Liver (tissue), 10 donors: Measurements from ENCODE around the gene GOLGA6L4. TPM values are rescaled to one million over a fixed set of nuclear protein-coding genes. Genes with fewer than 3 reads are reported as not detected.
"Not testable (repeated sequence)": the region's sequence is repeated elsewhere in the genome, so short reads cannot be mapped to it uniquely, and the experiment has no call there.

ENCODE experiments used
- DNase-seq: peaks from one replicate; pipeline ENCODE4 v3.0.0-alpha.2; 2017; ENCODE audit warnings: low spot score
- H3K27ac ChIP-seq, 2 donors: one replicate each; pipeline ENCODE4 v1.7.0; 2013; ENCODE audit warnings: inconsistent platforms in 2 of 2, low read length in 2 of 2, control low read depth in 1 of 2, low read depth in 1 of 2, mild to moderate bottlenecking in 1 of 2
- H3K27me3 ChIP-seq, 4 donors: one replicate each; pipeline versions ENCODE4 v1.6.1 to v1.7.0; 2013; ENCODE audit warnings: low read length in 3 of 4, inconsistent platforms in 1 of 4, mild to moderate bottlenecking in 1 of 4, moderate library complexity in 1 of 4; ENCODE audit not compliant: control insufficient read depth in 4 of 4, insufficient read depth in 4 of 4
- H3K36me3 ChIP-seq, 4 donors: one replicate each; pipeline versions ENCODE4 v1.6.1 to v1.7.0; 2013; ENCODE audit warnings: low read length in 3 of 4, mild to moderate bottlenecking in 3 of 4, low read depth in 1 of 4, moderate library complexity in 1 of 4; ENCODE audit not compliant: control insufficient read depth in 4 of 4, insufficient read depth in 3 of 4
- H3K4me1 ChIP-seq, 4 donors: one replicate each; pipeline versions ENCODE4 v1.6.1 to v1.7.0; 2013; ENCODE audit warnings: low read length in 3 of 4, mild to moderate bottlenecking in 3 of 4, moderate library complexity in 1 of 4; ENCODE audit not compliant: control insufficient read depth in 4 of 4, insufficient read depth in 4 of 4
- H3K4me3 ChIP-seq, 3 donors: one replicate each; pipeline versions ENCODE4 v1.6.1 to v1.7.0; 2013; ENCODE audit warnings: low read length in 3 of 3, control low read depth in 1 of 3, low read depth in 1 of 3, mild to moderate bottlenecking in 1 of 3
- H3K9ac ChIP-seq, 2 donors: one replicate each; pipeline ENCODE4 v1.7.0; 2013; ENCODE audit warnings: low read length in 2 of 2, mild to moderate bottlenecking in 2 of 2, moderate library complexity in 2 of 2, control low read depth in 1 of 2, low read depth in 1 of 2
- H3K9me3 ChIP-seq, 4 donors: one replicate each; pipeline versions ENCODE4 v1.6.1 to v1.7.0; 2013; ENCODE audit warnings: low read length in 3 of 4; ENCODE audit not compliant: control insufficient read depth in 4 of 4
- WGBS: extraction: QIAGEN DNeasy Blood & Tissue Kit; methylation state at CpG from one replicate; pipeline ENCODE4 v1.1.7; 2013; 5-methylcytosine and 5-hydroxymethylcytosine counted together
- polyA plus RNA-seq, 2 donors: library from polyadenylated mRNA; stranded (reverse) in 1 of 2; unstranded in 1 of 2; fragments of 200-250 nt in 1 of 2; fragments of >200 nt in 1 of 2; fragmentation: Nextera tagmentation in 1 of 2; extraction: Ambion mirVana in 1 of 2; gene quantifications; one replicate each; pipeline versions ENCODE4 v1.2.1 to v1.2.3, GENCODE V29; 2013 to 2015
- small RNA-seq: library from RNA; depleted of rRNA; stranded (forward); fragments of <200 nt; gene quantifications from one replicate; pipeline ENCODE3, GENCODE V24; 2014
- total RNA-seq, 2 donors: library from RNA; depleted of rRNA; stranded (reverse); fragments of >200 nt; gene quantifications; one replicate each; pipeline ENCODE4 v1.2.3, GENCODE V29; 2014
- donor health status: healthy.
- donor health status: healthy.
- donor health status: healthy.
- donor health status: healthy.
- donor health status: healthy.

The GOLGA6L4 gene, protein sequence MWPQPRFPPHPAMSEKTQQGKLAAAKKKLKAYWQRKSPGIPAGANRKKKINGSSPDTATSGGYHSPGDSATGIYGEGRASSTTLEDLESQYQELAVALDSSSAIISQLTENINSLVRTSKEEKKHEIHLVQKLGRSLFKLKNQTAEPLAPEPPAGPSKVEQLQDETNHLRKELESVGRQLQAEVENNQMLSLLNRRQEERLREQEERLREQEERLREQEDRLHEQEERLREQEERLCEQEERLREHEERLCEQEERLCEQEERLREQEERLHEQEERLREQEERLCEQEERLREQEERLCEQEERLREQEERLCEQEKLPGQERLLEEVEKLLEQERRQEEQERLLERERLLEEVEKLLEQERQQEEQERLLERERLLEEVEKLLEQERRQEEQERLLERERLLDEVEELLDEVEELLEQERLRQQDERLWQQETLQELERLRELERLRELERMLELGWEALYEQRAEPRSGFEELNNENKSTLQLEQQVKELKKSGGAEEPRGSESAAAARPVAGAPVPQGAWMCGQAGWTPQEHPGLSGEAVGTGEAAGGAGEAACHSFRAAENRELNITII
- total RNA-seq (1 to 10 TPM in 1 of 2 donors, under 1 TPM in 1; 0.23 to 1.3 TPM), polyA plus RNA-seq (1 to 10 TPM in 1 of 2 donors, under 1 TPM in 1; 0.28 to 2.5 TPM)

GRCh38 chr15:84235573-84235972, at the start of gene GOLGA6L4:
Gene GOLGA6L4 (plus strand): TSS chr15:84235773. CDS start chr15:84235835, 62 bp downstream.
- H3K9me3 ChIP-seq, H3K27me3 ChIP-seq, DNase-seq, H3K36me3 ChIP-seq, H3K27ac ChIP-seq, H3K4me3 ChIP-seq, H3K9ac ChIP-seq, H3K4me1 ChIP-seq: not testable (repeated sequence)
- 95% methylated on average over 9 of the region's 13 CpGs for WGBS

DNA sequence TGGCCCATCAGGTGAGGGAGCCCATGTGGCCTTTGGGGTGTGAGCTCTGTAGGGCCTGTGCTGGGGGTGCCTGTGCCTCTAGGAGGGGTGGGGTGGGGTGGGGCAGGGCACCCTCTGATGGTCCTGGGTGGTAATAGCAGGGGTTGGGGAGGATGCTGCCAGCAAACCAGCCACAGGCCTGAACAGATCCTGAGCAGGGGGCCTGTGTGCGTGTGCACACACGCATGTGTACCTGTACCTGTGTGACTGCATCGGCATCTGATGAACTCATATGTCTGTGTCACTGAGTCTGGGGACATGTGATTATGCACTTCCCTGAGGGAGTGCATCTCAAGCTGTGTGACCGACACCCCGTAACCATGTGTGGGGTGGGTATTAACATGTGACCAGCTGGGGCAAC, 42.6 kb upstream of the GOLGA6L4 start:
- not testable (repeated sequence) for H3K4me1 ChIP-seq, H3K36me3 ChIP-seq, H3K27ac ChIP-seq, H3K4me3 ChIP-seq, H3K9ac ChIP-seq, DNase-seq, H3K27me3 ChIP-seq, H3K9me3 ChIP-seq
- no CpG with 5 or more reads among the region's 5 CpGs for WGBS

DNA sequence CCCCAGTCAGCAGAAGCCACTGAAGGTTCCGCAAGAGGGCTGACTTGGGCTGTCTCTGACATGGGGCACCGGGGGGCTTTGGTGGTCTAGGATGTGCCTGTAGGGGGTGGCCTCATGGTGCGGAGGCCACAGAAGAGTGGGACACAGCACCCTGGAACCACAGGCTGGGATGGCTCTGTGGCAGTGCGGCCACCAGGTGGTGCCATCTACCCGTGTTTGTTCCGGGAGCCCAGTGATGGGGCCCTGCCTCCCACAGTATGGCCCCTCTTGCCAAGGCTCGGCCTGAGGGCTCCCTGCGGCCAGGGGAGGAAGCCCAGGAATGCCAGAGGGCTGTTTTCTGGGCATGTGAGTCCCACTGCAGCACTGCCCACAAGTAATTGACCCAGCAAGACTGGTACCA, 40.0 kb upstream of the GOLGA6L4 start:
- no CpG with 5 or more reads among the region's 8 CpGs for WGBS
- H3K4me1 ChIP-seq, H3K9ac ChIP-seq, H3K4me3 ChIP-seq, H3K36me3 ChIP-seq, H3K27me3 ChIP-seq, H3K9me3 ChIP-seq, DNase-seq, H3K27ac ChIP-seq: not testable (repeated sequence)

DNA sequence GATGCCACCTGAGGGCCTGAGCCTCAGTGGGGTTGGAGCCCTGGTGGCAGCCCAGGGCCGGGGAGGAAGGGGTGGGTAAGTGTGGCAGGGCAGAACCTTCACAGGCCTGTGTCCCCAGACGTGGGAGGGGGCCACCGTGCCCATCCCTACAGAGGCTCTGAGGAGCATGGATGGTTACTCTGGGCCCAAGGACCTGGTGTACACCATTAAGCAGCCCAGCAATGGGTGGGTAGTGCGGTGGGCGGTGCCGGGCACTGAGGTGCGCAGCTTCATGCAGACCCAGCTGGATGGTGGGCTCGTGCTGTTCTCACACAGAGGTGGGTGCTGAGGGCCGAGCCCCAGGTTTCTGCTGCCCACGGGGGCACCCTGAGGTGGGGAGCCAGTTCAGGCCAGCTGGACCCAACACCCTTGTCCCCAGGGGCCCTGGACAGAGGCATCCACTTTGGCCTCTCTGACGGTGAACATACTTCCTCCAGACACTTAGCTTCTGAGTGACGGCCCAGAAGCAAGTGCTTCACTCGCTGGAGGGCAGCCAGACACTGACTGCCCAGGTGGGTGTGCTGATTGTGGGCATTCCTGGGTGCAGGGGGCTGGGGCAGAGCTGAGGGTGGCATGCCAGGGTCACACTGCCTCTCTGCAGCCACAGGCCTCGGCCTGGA, 38.9 kb upstream of the GOLGA6L4 start:
- no CpG with 5 or more reads among the region's 14 CpGs for WGBS
- H3K4me1 ChIP-seq: not testable (repeated sequence)

DNA sequence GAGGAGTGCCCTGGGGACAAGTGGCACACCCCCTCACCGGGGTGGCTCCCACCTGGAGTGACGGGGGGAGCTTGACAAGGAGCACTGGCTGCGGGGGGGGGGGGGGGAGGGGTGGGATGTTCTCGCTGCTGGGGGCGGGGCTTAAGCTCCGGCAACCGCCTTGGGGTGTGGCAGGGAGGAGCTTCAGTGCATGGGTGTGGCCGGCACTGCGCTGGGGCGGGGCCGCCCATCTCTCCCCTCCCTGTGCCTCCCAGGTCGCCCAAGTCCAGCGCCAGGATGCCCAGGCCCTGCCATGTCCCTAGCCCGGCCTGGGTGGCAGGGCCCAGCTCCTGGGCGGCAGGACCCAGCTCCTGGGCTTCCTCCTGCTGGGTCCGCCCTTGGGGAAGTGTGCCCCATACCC, 35.7 kb upstream of the GOLGA6L4 start:
- not testable (repeated sequence) for H3K9me3 ChIP-seq, H3K27ac ChIP-seq, H3K4me3 ChIP-seq, H3K9ac ChIP-seq, H3K27me3 ChIP-seq, DNase-seq, H3K36me3 ChIP-seq, H3K4me1 ChIP-seq
- WGBS: 80% methylated on average over 5 of the region's 16 CpGs

More for the DNA sequence above, 38.9 kb upstream of the GOLGA6L4 start:
- not testable (repeated sequence) for H3K27me3 ChIP-seq, H3K4me3 ChIP-seq, H3K9ac ChIP-seq, DNase-seq, H3K9me3 ChIP-seq, H3K27ac ChIP-seq, H3K36me3 ChIP-seq

DNA sequence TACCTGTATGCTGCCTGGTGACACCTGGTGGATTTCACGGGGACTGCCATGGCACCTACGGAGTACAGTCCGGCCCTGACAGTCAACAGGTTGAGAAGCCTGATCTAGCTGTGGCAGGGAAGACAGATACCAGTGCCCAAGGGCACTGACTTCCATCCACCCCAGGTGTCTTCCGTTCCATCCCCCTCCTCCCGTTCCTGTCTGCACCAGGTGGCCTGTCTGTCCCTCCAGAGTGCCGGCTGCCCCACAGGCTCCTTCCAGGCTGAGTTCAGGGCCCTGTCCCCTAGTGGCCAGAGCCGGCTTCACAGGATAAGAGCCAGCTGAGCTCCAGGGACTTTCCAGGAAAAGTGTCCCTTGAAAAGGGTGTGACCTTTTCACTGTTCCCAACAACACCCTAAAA, 10.9 kb downstream of the GOLGA6L4 start:
- H3K27me3 ChIP-seq, H3K9me3 ChIP-seq, H3K9ac ChIP-seq, H3K4me3 ChIP-seq, H3K27ac ChIP-seq, H3K4me1 ChIP-seq, H3K36me3 ChIP-seq, DNase-seq: not testable (repeated sequence)
- 33% methylated on average over 3 of the region's 7 CpGs for WGBS

Small RNAs within 50 kb of the gene (small RNA-seq; reads per million reads assigned to genes)
- gene RN7SL331P: not detected
- gene UBE2Q2P8: not detected
